ENCODE measurements around the gene ATP5F1A. TPM values are rescaled to one million over a fixed set of nuclear protein-coding genes. Genes with fewer than 3 reads are reported as not detected.

Gene ATP5F1A
- total RNA-seq, 1 experiment from 2014 or later = 298 TPM

DNA sequence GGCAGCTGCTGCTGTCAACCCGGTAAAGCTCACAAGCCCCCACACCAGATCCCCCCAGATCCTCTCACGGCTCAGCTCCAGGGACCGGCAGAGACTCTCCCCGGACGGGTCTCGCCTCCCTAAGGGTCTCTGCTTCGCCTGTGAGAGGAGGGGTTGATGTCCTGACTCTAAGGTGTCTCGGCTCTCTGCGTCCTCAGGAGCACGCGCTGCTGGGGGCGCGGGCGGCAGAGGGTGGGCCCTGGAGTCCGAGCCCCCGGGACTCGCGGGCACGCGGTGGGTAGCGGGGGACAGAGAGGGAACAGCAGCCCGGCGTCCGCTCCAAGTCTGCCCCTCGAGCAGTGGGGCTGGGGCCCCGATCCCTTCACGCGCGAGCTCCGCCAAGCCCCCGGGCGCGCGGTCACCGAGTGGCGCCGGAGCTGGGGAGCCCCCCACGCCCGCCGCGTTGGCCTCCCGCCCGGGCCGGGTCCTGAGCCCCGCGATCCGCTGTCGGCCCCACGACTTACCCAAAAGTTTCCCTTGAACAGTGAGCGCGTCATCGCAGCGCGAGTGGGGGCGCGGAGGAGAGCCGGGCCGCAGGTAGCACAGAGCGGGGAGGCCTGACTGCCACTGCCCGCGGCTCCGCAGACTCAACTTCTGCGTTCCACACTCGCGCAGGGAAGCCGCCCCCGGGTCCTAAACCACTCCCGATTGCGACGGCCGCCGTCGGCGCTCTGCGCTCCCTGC, 26.3 kb downstream of the ATP5F1A start, which contains the start of gene PSTPIP2:
Gene PSTPIP2 (minus strand): TSS at position 608 of the 723 bp plus-strand sequence. CDS start 72 bp downstream, at position 536.
- Histone ChIP-seq H3K4me1 (ENCODE audit: control insufficient read depth, insufficient read depth, low read length) (no peaks in the 10 kb centered on the region), H3K27ac (ENCODE audit: low read length) (no peak within 1 kb of the TSS), H3K9me3 (ENCODE audit: control insufficient read depth, insufficient read depth, low read depth, low read length) (no peaks in the 10 kb centered on the region), H3K36me3 (ENCODE audit: control insufficient read depth, insufficient read depth, low read length) (no peaks in the 10 kb centered on the region; the same call in none of the 2 replicates), H3K4me3 (ENCODE audit: low read depth in 2 of 2, low read length in 2 of 2) (peak within 1 kb of the TSS; percentile 44 to 46), H3K27me3 (ENCODE audit: control insufficient read depth, insufficient read depth, low read length) (no peaks in the 10 kb centered on the region)
- TF ChIP-seq, protein P1, sequence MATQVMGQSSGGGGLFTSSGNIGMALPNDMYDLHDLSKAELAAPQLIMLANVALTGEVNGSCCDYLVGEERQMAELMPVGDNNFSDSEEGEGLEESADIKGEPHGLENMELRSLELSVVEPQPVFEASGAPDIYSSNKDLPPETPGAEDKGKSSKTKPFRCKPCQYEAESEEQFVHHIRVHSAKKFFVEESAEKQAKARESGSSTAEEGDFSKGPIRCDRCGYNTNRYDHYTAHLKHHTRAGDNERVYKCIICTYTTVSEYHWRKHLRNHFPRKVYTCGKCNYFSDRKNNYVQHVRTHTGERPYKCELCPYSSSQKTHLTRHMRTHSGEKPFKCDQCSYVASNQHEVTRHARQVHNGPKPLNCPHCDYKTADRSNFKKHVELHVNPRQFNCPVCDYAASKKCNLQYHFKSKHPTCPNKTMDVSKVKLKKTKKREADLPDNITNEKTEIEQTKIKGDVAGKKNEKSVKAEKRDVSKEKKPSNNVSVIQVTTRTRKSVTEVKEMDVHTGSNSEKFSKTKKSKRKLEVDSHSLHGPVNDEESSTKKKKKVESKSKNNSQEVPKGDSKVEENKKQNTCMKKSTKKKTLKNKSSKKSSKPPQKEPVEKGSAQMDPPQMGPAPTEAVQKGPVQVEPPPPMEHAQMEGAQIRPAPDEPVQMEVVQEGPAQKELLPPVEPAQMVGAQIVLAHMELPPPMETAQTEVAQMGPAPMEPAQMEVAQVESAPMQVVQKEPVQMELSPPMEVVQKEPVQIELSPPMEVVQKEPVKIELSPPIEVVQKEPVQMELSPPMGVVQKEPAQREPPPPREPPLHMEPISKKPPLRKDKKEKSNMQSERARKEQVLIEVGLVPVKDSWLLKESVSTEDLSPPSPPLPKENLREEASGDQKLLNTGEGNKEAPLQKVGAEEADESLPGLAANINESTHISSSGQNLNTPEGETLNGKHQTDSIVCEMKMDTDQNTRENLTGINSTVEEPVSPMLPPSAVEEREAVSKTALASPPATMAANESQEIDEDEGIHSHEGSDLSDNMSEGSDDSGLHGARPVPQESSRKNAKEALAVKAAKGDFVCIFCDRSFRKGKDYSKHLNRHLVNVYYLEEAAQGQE (IDR thresholded peaks at IDR 0.05; ENCODE audit: insufficient read depth in 1 of 2, low read depth in 2 of 2, low read length in 1 of 2) = no peak
- TF ChIP-seq, protein P2, sequence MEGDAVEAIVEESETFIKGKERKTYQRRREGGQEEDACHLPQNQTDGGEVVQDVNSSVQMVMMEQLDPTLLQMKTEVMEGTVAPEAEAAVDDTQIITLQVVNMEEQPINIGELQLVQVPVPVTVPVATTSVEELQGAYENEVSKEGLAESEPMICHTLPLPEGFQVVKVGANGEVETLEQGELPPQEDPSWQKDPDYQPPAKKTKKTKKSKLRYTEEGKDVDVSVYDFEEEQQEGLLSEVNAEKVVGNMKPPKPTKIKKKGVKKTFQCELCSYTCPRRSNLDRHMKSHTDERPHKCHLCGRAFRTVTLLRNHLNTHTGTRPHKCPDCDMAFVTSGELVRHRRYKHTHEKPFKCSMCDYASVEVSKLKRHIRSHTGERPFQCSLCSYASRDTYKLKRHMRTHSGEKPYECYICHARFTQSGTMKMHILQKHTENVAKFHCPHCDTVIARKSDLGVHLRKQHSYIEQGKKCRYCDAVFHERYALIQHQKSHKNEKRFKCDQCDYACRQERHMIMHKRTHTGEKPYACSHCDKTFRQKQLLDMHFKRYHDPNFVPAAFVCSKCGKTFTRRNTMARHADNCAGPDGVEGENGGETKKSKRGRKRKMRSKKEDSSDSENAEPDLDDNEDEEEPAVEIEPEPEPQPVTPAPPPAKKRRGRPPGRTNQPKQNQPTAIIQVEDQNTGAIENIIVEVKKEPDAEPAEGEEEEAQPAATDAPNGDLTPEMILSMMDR (IDR thresholded peaks at IDR 0.05) = no peak
- no peak for TF ChIP-seq TCF7L2 (IDR thresholded peaks at IDR 0.05; ENCODE audit: low read depth, low read length)
- no peak for TF ChIP-seq POLR2AphosphoS5 (IDR thresholded peaks at IDR 0.05; ENCODE audit: low read depth, low read length)
- TF ChIP-seq SIN3A (IDR thresholded peaks at IDR 0.05; ENCODE audit: borderline replicate concordance, insufficient read depth, low read depth, low read length) = no peak
- intact Hi-C loops (cut with micrococcal nuclease; ENCODE audit: unreplicated experiment) = loop anchor here (5.0 kb wide), 2 partner anchors 100 to 405 kb away; no protein-coding TSS in a partner anchor
- CTCF ChIA-PET = no interaction called here
- BruUV-seq (replicated peaks) = no TSS peak
- POLR2A ChIA-PET = interaction anchor here (0.6 kb wide), 1 partner anchor 10 kb away, joined by 6 read pairs; no protein-coding TSS in a partner anchor
- DNase-seq (ENCODE audit: low read depth, low spot score) (no peak), ATAC-seq (peak; percentile 53)
- in situ Hi-C loops (cut with HindIII; ENCODE audit: low pct_unique_long_range_greater_than_20kb, low sequenced_read_pairs) = no loop called here

DNA sequence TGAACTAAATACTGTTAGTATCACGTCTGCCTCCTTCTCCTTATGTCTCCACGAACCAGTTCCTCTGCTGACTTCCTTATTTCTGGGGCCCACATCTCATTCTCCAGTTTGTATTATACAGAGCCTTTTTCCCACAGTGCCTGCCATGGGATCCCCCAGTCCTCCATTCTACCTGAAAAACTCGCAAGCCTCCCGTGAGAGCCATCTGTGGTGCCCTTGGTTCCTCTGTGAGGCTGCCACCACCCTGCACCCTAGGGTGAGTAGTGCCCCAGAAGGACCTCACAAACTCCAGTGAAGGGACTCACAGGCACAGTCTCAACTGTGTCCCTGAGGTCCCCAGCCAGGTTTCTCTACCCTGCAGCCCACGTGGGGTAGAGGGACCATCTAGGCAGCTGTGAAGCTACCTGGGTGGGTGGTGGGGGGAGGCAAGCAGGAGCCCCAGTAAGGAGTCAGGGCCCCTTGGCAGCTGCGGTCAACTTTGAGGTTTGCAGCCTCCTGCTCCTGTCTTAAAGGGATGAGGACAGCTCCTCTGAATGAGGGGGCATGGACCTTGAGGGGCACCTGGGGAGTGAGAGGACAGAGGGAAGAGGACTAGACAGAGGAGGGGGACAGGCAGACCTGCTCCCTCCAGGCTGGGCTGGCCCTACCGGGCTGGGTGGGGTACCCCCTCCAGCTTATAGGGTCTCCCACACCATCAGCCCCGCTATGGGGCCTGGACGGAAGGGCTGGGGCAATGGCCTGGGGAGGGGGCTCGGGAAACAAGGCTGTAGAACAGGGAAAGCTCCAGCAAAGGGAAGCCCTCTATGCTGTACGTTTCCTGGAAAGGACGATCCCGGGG, 27.1 kb downstream of the ATP5F1A start:
- Histone ChIP-seq H3K4me1 (ENCODE audit: control insufficient read depth, insufficient read depth, low read length) (no peaks in the 10 kb centered on the region), H3K36me3 (ENCODE audit: control insufficient read depth, insufficient read depth, low read length) (no peaks in the 10 kb centered on the region; the same call in none of the 2 replicates), H3K27me3 (ENCODE audit: control insufficient read depth, insufficient read depth, low read length) (no peaks in the 10 kb centered on the region), H3K4me3 (ENCODE audit: low read depth in 2 of 2, low read length in 2 of 2) (peak overlapping the region; percentile 44 to 46; a peak in 3 of 4 replicates), H3K27ac (ENCODE audit: low read length) (no peak overlapping the region), H3K9me3 (ENCODE audit: control insufficient read depth, insufficient read depth, low read depth, low read length) (no peaks in the 10 kb centered on the region)
- in situ Hi-C loops (cut with HindIII; ENCODE audit: low pct_unique_long_range_greater_than_20kb, low sequenced_read_pairs) (no loop called here), intact Hi-C loops (cut with micrococcal nuclease; ENCODE audit: unreplicated experiment) (loop anchor here (5.0 kb wide), 2 partner anchors 99 to 404 kb away; no protein-coding TSS in a partner anchor)
- DNase-seq (ENCODE audit: low read depth, low spot score) (no peak), ATAC-seq (no peak; the same call in 1 of the 2 replicates)
- ChIA-PET POLR2A (interaction anchor here (0.6 kb wide), 2 partner anchors 11 to 116 kb away, joined by 6 to 7 read pairs; no protein-coding TSS in a partner anchor), CTCF (interaction anchor here (0.6 kb wide), 1 partner anchor 155 kb away, joined by 3 read pairs; no protein-coding TSS in a partner anchor)
- BruUV-seq (replicated peaks) = no TSS peak
- TF ChIP-seq, protein P2 (IDR thresholded peaks at IDR 0.05) = no peak
- no peak for TF ChIP-seq POLR2AphosphoS5 (IDR thresholded peaks at IDR 0.05; ENCODE audit: low read depth, low read length)
- TF ChIP-seq SIN3A (IDR thresholded peaks at IDR 0.05; ENCODE audit: borderline replicate concordance, insufficient read depth, low read depth, low read length) = no peak
- TF ChIP-seq TCF7L2 (IDR thresholded peaks at IDR 0.05; ENCODE audit: low read depth, low read length) = no peak
- TF ChIP-seq, protein P1 (IDR thresholded peaks at IDR 0.05; ENCODE audit: insufficient read depth in 1 of 2, low read depth in 2 of 2, low read length in 1 of 2) = no peak

Measured in Panc1 (cell line).